ENCODE measurements around the gene CD7.

Gene CD7

DNA sequence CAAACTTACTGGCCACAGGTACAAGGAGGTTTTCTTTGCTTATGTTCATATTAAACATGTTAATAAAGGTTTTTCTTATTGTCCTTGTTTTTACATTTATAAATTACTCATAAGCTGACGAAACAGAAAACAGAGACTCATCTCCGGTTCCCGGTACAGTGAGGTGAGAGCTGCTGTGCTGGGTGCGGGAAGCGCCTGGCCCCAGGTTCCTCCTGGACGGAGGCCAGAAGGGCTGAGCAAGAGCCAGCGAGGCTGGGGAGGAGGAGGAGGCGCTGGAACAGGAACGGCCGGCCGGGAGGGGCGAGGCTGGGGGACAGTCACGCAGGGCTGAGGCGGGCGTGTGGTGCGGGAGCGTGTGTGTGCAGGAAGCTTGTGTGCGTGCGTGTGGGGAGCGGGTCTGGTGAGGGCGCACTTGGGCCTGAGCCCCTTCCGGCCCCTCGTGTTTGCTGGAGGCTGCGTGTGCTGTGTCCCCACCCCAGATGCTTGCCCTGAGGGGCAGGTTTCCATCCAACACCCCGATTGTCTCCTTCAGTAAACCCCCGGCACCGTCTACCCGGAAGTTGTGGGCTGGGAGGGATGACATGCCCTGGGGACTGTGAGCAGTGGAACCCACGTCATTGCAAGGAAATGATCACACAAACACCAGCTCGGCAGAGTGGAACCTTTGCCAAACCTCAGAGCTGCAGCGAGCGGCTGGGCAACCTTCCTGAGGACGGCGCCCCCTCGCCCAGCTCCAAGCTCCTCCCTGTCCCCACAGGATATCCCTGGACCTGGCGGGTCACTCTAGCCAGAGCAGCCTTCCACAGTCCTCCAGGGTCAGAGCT lies 19.5 kb downstream of the CD7 start:
- peak; percentile 95 for DNase-seq

DNA sequence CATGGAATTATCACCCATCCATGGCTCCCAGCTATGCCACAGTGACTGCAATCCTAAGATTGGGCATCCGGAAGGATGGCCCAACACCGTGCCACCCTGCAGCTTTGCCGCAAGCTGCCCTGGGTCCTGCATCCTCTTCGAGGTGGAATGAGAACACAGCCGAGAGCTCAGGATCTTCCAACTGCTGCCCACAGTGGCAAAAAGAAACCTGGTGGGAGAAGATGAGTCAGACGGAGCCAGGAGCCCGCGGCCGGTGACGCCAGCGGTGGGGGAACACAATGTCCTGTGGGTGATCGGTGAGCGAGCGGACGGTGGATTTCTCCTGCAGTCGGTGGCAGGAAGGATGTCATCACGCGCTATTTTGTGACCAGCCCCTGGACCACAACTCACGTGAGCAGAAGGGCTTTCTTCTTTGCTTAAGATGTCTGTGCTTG lies 20.1 kb downstream of the CD7 start:
- peak; percentile 93 for DNase-seq

- no peak for DNase-seq
Observed at GRCh38 chr17:82296511-82297279, 20.7 kb downstream of the CD7 start.

DNA sequence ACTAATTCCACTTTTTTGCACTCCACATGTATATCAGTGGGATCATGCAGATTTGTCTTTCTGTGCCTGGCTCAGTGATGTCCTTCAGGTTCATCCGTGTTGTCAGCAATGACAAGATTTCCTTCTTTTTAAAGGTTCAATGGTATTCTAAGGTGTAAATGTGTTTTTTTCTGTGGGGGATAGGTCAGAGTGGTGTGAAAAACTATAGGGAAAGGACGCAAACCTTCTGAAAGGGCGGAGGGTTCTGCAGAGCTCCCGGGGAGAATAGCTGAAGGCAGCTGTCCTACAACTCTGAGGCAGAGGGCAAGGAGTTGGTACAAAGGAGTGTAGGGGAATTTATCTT lies 22.0 kb downstream of the CD7 start:
- no peak for DNase-seq

- DNase-seq = no peak
Observed at GRCh38 chr17:82294064-82294773, 23.2 kb downstream of the CD7 start.

- peak; percentile 98 for DNase-seq
Observed at GRCh38 chr17:82292251-82293154, 24.9 kb downstream of the CD7 start.

DNA sequence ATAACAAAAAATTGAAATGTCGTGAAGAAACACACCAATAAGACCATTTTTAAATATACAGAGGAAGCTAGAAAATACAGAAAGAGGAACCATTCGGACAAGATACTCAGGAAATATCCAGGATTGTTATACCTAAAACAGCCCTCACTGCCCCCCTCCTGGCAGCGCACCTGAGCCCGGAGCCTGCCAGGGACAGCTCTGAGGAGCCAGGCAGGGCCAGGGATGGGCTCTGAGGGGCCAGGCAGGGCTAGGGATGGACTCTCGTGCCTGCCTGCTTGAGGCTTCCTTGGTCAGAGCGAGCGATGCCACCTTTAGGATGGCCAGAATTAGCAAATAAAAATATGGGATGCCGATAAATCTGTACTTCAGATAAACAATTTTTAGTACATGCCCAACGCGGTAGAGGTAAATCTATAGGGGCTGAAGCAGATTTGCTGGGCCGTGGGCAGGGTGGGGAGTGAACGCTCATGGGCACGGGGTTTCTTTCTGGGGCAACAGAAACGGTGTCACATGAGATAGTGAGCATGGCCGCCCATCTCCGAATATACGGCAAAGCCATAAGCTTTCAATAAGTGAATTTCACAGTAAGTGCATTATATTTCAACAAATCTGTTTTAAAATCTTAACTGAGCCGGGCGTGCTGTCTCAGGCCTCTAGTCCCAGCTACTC lies 25.7 kb downstream of the CD7 start:
- DNase-seq = no peak

- no peak for DNase-seq
Observed at GRCh38 chr17:82287868-82288801, 29.3 kb downstream of the CD7 start.

DNA sequence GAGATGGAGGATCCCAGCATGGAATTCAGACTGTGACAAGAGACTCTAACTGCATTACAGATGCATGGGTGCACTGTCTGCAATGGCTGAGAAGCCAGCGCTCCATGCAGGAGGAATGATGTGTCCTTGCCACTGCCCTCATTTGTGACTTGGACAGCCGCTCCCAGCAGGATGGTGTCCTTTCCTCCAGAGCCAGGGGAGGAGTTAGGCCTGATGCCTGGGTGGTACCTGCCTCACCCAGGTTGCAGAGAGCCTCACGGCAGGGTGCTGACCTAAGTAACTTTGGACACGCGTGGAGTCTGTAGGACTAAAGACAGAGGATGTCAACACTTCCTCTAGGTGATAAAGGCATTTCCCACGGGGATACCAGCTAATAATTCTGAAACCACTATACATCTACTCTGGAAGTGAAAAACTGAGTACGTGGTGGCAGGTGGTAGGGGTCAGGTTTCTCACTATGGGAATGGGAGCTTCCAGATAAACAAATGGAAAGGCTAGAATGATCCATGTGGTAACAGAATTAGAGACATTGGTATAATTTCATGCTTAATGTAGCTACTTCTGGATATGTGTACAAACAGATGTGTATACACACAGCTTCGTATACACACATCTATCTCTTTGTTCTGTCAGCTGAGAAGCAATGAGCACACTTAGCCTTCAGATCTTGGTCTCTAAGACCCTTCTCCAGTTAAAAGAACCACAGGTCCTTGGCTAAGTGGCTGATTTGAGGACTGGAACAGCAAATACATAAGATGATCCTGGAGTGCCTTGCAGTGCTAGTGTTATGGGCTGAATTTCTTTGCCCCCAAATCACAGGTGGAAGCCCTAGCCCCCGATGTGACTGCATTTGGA lies 30.2 kb downstream of the CD7 start:
- no peak for DNase-seq

- no peak for DNase-seq
Observed at GRCh38 chr17:82285141-82285540, 32.3 kb downstream of the CD7 start.

GRCh38 chr17:82283208-82283749 lies 34.1 kb downstream of the CD7 start:
- peak; percentile 37 for DNase-seq

GRCh38 chr17:82282239-82283207 lies 34.9 kb downstream of the CD7 start:
- DNase-seq = no peak

DNA sequence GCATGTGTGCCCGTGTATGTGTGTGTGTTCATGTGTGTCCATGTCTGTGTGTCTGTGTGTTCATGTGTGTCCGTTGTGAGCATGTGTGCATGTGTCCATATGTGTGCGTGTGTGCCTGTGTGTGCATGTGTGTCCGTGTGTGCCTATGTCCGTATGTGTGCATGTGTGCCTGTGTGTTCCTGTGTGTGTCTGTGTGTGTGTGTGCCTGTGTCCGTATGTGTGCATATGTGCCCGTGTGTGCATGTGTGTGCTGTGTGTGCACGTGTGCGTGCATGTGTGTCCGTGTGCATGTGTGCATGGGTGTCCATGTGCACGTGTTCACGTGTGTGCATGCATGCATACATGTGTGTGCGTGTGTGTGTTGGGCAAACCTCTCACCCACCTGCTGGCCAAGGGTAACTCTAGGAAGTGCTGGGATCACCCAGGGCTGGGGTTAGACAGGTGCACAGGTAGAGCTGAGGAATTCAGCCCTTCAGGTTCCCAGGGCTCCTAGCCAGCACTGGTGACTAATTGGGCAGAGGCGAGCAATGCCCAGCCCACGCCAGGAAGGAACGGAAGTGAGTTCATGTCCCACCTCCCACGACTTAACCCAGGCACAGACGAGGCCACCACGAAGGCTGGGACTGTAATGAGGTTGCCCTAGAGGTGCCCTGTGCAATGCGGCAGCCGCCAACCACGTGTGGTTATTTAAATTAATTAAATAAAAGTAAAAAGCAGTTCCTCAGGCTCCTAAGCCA lies 35.7 kb downstream of the CD7 start:
- DNase-seq = peak; percentile 40

GRCh38 chr17:82281076-82281475 lies 36.3 kb downstream of the CD7 start:
- DNase-seq = no peak

DNA sequence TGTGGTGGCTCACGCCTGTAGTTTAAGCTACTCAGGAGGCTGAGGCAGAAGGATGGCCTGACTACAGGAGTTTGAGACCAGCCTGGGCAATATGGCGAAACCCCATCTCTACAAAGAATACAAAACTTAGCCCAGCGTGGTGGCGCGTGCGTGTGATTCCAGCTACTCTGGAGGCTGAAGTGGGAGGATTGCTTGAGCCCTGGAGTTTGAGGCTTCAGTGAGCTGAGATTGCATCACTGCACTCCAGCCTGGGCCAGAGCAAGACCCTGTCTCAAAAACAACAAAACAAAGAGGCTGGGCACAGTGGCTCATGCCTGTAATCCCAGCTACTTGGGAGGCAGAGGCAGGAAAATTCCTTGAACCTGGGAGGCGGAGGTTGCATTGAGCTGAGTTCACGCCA lies 36.9 kb downstream of the CD7 start:
- DNase-seq = no peak

DNA sequence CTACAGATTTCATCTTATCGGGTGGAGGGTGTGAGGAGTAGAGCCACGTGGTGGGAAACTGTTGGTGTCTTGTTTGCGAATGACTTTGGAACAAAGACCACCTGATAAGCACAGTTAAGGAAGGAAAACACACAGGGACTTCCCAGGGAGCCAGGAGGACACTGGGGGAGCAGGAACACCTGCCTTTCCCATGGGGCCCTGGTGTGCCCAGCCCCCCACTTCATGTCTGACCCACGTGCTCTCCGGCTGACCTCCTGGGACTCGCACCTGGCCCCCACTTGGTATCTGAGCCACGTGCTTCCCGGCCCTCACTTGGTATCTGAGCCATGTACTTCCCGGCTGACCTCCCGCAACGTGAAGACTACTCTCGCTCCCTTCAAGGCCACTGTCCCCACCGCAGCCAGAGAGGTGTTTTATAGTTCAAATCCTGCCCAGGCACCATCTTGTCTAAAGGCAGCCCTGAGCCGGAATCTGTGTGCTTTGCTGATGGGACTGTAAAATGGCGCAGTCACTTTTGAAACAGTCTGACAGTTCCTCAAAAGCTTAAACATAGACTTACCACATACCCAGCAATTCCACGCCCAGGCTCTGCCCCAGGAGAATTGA lies 38.5 kb downstream of the CD7 start:
- no peak for DNase-seq

GRCh38 chr17:82278308-82278707 lies 39.1 kb downstream of the CD7 start:
- no peak for DNase-seq

All from activated CD4-positive, alpha-beta T cell treated with anti-CD3 and anti-CD28 coated beads, Interleukin-2, Interleukin-6, amounts not matched to agents 100 ng/mL and 50 ng/mL, durations not matched to agents 16 hours and 8 hours (primary cell).